Measurements from ENCODE around the gene LCORL. TPM values are rescaled to one million over a fixed set of nuclear protein-coding genes. Genes with fewer than 3 reads are reported as not detected.
"Not testable (repeated sequence)": the region's sequence is repeated elsewhere in the genome, so short reads cannot be mapped to it uniquely, and the experiment has no call there.

Gene LCORL
- total RNA-seq, 1 donor from 2014 or later: 5.3 TPM

GRCh38 chr4:17875402-17876070, 146.0 kb downstream of the LCORL start:
- H3K36me3 ChIP-seq: no peaks in the 10 kb centered on the region
- no peak for DNase-seq
- intact Hi-C loops (cut with micrococcal nuclease): no loop called here
- no peaks in the 10 kb centered on the region for H3K9me3 ChIP-seq (replicated peaks)
- no peaks in the 10 kb centered on the region for H3K27me3 ChIP-seq (ENCODE audit: low read depth)
- no peaks in the 10 kb centered on the region for H3K4me1 ChIP-seq
- no peak overlapping the region for H3K4me3 ChIP-seq
- TF ChIP-seq CTCF (IDR thresholded peaks at IDR 0.05; ENCODE audit: borderline replicate concordance): no peak
- H3K27ac ChIP-seq (replicated peaks): no peak overlapping the region

GRCh38 chr4:17869327-17869726, 152.2 kb downstream of the LCORL start:
- Histone ChIP-seq H3K27me3 (ENCODE audit: low read depth) (no peaks in the 10 kb centered on the region), H3K4me1 (no peaks in the 10 kb centered on the region)
- no peak for TF ChIP-seq CTCF (IDR thresholded peaks at IDR 0.05; ENCODE audit: borderline replicate concordance)

GRCh38 chr4:17867276-17867675, 154.3 kb downstream of the LCORL start:
- Histone ChIP-seq H3K27me3 (ENCODE audit: low read depth) (no peaks in the 10 kb centered on the region), H3K4me1 (no peaks in the 10 kb centered on the region), H3K4me3 (no peak overlapping the region), H3K27ac (replicated peaks) (no peak overlapping the region), H3K36me3 (peaks cover 12% of the 10 kb centered on the region), H3K9me3 (replicated peaks) (peaks cover 6% of the 10 kb centered on the region)
- no peak for TF ChIP-seq CTCF (IDR thresholded peaks at IDR 0.05; ENCODE audit: borderline replicate concordance)
- intact Hi-C loops (cut with micrococcal nuclease): no loop called here
- no peak for DNase-seq

More at GRCh38 chr4:17869327-17869726, 152.2 kb downstream of the LCORL start:
- Histone ChIP-seq H3K9me3 (replicated peaks) (no peaks in the 10 kb centered on the region), H3K36me3 (no peaks in the 10 kb centered on the region), H3K27ac (replicated peaks) (no peak overlapping the region), H3K4me3 (no peak overlapping the region)
- intact Hi-C loops (cut with micrococcal nuclease): no loop called here
- no peak for DNase-seq

GRCh38 chr4:17866810-17867209, 154.7 kb downstream of the LCORL start:
- H3K36me3 ChIP-seq: peaks cover 12% of the 10 kb centered on the region
- no peak for TF ChIP-seq CTCF (IDR thresholded peaks at IDR 0.05; ENCODE audit: borderline replicate concordance)
- H3K9me3 ChIP-seq (replicated peaks): peaks cover 10% of the 10 kb centered on the region
- H3K27ac ChIP-seq (replicated peaks): no peak overlapping the region
- H3K4me3 ChIP-seq: no peak overlapping the region
- intact Hi-C loops (cut with micrococcal nuclease): no loop called here
- no peak for DNase-seq
- H3K4me1 ChIP-seq: no peaks in the 10 kb centered on the region
- no peaks in the 10 kb centered on the region for H3K27me3 ChIP-seq (ENCODE audit: low read depth)

GRCh38 chr4:17865866-17866363, 155.6 kb downstream of the LCORL start:
- Histone ChIP-seq H3K9me3 (replicated peaks) (peaks cover 15% of the 10 kb centered on the region), H3K4me1 (no peaks in the 10 kb centered on the region), H3K27ac (replicated peaks) (no peak overlapping the region), H3K36me3 (peaks cover 12% of the 10 kb centered on the region), H3K27me3 (ENCODE audit: low read depth) (no peaks in the 10 kb centered on the region), H3K4me3 (no peak overlapping the region)
- no peak for DNase-seq
- no peak for TF ChIP-seq CTCF (IDR thresholded peaks at IDR 0.05; ENCODE audit: borderline replicate concordance)
- intact Hi-C loops (cut with micrococcal nuclease): no loop called here

- H3K27me3 ChIP-seq (ENCODE audit: low read depth); H3K4me3 ChIP-seq; H3K27ac ChIP-seq (replicated peaks); DNase-seq; H3K4me1 ChIP-seq; intact Hi-C loops (cut with micrococcal nuclease): not testable (repeated sequence)
- Histone ChIP-seq H3K9me3 (replicated peaks) (peaks cover 30% of the 10 kb centered on the region), H3K36me3 (peaks cover 12% of the 10 kb centered on the region)
Measured at GRCh38 chr4:17861906-17862305, 159.6 kb downstream of the LCORL start.

Data from left ventricle myocardium inferior (tissue), 1 donor.